ENCODE data around the gene TSHZ2.

DNA sequence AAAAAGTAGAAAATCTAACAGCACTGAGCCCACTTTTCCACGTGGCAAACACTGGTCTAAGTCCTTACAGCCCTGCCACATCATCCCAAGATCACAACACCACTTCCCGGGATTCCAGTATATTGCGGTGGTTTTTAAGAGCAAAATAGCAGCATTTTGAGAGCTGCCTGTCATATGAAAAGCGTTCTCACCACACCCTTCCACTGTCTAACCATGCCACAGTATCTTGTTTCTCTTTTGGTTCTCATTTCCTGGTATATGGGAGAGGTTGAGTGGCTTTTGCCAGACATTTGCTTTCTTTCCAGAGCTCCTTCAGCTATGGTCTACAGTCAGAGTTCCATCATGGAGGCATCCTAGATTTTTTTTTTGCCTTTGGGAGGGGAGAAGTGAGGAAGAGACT, 243.0 kb downstream of the TSHZ2 start:
- TF ChIP-seq MYC (IDR thresholded peaks at IDR 0.05; ENCODE audit: low read depth, low read length) (no peak), POLR2A (IDR thresholded peaks at IDR 0.05; ENCODE audit: low read depth, low read length) (no peak), CTCF (IDR thresholded peaks at IDR 0.05; ENCODE audit: extremely low read depth in 1 of 2, insufficient read depth in 1 of 2, low read depth in 1 of 2, low read length in 2 of 2) (no peak), POLR2AphosphoS5 (IDR thresholded peaks at IDR 0.05; ENCODE audit: insufficient read depth, low read depth, low read length) (no peak), EZH2 (IDR thresholded peaks at IDR 0.05; ENCODE audit: borderline replicate concordance, low read depth, low read length, severe bottlenecking) (no peak)
